ENCODE results near the gene C10orf105. TPM values are rescaled to one million over a fixed set of nuclear protein-coding genes. Genes with fewer than 3 reads are reported as not detected.

The C10orf105 gene, protein sequence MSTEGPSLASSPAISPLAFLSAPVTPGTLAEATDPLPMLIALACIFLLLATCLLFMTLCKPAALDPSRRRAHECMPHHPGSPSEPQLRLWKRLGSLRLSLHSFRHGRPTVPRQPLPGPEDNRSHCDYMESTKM
- not detected in 2 replicates for total RNA-seq (2014; rRNA removed; shearing (Covaris generic))

DNA sequence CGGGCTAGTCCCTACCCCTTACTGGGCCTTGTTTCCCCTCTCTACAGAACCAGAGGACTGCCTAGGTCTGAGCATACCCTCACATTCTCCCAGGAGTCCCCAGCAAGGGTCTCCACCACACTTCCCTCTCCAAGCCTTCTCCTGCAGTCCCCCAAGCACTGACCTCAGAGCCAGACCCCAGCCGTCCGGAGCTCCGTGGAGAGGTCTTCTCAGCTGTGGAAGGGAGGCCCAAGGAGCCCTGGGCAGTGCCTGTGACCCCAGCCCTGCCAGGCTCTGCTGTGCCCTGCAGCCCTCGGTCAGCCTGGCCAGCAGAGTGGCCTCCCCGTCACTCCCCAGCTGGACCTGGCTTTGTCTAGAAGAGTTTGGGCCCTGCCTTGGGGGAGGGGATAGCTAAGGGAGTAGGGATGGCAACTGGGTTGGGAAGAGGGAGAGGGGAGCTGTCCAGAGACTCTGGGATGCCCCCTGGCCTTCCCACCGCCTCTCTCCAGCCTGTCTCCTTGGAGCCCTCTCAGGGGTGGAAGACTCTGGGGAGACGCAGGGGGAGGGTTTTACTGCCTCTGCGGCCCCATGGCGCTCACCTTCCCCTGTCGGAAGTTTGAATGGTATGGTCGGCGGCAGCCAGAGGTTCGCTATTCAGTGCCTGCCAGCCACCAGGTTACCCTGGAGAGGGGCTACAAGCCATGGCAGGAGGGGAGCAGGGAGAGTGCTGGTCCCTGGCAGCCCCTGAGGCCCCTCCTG is at the start of gene C10orf105:
Gene C10orf105, minus strand, starts transcription at position 315 of the 738 bp plus-strand sequence. CDS start 3,441 bp downstream, outside the sequence.
- DNase-seq (ENCODE audit: low read depth): no peak

DNA sequence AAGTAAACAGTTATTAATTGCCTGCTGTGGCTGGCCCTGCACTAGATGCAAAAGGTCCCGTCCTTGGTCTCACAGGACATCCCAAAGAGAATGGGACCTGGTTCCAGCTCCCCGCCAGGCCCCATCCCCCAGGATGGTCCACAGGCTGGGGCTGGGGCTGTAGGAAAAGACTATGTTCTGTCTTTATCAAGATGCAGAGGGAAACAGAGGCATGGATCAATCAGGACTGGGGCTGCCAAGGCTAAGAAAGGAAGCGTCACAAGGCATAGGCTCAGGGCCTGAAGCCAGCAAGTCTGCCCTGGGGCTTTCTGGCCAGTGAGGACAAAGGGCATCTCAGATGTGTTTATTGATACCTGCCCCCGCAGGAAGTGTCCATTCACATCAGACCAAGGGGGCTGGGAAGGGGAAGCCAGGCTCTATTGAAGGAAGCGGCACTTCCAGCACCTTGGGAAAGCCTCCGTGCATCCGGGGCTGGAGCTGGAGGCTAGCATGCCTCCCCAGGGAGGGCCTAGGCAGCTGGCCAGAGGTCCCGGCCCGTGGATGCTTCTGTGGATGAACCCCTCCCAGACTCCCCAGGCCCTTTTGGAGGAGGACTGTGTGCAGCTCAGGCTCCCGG is 48.0 kb upstream of the C10orf105 start:
- DNase-seq (ENCODE audit: low read depth): peak; percentile 94

DNA sequence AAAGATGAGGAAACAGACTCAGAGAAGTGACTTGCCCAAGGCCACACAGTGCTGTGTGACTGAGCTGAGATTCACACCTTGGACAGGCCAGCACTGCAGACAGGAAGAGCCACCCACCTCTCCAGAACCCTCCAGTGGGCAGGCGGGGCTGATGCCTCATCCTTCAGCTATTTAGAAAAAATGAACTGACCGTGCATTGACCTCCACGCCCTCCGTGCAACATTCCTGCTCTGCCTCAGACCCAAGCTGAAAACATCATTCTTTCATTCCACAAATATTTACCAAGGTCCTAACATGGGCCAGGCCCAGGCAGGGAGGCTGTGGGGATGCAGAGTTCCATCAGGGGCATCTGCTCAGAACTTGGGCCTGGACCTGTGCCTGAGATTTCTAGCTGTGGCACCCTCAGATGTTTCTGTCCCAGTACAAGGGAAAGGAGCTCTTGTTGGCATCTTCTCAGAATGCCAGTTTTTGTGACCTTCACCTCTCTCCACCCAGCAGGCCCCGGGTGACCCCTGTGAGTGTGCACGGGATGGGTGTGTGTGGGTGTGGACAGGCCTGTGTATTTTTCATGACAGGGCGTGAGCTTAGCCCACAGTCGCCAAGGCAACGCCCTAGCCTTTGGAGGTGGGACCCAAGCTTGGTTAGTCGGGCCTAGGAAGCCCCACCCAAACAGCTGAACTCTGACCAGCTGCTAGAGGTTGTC is 47.3 kb upstream of the C10orf105 start:
- peak; percentile 98 for DNase-seq (ENCODE audit: low read depth)

DNA sequence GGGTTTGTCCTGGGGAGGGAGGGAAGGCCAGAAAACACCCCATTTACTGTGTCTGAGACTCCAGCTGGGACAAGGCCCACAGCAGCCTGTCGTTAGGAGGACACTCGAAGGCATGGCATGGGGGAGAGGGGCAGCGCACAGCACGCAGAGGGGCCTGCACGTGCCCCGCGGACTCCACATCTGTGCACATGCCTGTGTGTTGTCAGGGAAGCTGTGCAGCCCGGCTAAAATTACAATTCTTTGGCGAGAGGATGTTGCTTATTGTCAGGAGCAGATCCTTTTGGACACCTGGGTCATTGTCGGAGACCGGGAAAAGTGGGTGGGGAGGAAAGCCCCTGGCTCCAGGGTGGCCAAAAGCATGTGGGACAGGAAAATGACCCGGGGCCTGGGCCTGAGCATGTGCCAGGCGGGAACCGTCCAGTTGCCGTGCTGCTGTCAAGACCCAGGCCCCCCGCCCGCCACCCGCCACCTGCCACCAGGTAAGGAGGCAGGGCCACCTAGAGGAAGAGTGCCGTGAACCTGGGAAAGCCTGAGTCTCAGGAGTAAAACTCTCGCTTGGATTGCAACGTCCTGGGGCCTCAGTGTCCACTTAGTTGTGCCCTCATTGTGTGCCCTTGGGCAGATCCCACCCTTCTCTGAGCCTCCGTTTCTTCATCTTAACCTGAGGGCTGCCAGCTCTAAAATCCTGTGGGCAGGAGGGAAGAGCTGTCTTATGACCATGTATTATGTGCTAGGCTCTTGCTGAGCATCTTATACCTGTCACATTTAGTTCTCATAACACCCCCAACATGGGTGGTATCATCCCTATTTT is 46.5 kb upstream of the C10orf105 start:
- DNase-seq (ENCODE audit: low read depth): no peak

DNA sequence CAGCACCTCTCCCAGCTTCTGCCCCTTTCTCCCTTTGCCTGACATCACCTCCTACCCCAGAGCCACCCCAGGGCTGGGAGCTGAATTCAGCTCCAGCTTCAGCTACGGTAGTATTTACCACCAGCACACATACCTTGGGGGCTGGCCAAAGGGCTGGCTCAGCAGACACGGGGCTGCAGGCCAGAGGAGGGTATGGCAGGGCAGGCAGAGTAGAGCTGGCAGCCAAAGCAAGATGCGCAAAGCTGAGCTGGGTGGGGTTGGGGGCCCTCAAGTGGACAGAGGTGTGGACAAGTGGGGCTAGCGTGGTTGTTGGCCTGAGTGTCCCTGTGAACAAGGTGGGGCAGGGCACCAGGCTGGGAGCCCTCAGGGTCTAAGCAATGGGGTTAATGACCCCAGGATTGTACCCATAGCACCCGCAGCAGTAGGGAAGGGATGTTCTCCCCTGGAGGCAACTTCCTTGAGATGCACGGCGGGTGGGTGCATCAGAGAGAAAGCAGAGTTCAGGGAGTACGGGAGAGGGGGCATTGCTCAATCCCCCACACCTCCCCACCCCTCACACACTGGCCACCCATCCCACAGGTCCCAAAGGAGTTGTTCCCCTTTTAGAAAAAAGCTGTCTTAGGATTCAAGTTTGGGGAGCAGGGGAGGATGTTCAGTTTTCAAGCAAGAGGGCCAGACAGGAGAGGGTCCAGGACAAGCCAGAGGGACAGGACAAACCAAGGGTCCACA is 45.8 kb upstream of the C10orf105 start:
- peak; percentile 63 for DNase-seq (ENCODE audit: low read depth)

DNA sequence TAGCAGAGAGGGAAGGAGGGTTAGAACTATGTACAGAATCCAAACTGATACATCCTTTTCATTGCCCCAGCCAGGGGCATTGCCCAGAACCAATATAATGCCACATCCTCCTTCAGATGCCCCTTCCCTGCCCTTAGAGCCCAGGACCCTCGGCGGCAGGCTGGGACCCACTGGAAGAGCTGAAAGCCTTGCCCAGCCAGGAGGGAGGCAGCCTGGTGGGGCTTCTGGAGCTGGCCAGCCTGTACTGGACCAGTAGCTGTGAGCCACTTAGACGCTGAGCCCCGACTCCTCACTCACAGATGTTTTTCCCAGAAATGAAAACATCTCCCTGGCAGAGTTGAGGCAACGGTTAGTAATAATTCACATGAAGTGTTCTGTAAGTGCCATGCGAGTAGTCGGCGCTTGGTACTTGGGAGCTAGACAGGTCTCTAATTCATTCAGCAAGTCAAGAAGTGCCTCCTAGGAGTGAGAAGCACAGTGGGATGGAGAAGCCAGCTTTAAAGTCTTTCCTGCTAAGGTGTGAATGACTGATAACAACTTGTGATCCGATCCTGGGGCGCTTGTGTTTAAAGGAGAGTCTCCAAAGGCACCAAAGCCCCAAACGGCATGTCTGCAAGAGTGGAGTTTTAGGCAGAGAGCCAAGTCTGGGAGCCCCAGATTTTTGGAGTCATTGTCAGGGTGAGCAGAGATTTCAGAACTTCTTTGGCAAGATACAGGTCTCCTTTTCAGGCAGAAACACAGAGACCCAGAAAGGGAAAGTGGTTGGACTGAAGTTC is 44.0 kb upstream of the C10orf105 start:
- no peak for DNase-seq (ENCODE audit: low read depth)

DNA sequence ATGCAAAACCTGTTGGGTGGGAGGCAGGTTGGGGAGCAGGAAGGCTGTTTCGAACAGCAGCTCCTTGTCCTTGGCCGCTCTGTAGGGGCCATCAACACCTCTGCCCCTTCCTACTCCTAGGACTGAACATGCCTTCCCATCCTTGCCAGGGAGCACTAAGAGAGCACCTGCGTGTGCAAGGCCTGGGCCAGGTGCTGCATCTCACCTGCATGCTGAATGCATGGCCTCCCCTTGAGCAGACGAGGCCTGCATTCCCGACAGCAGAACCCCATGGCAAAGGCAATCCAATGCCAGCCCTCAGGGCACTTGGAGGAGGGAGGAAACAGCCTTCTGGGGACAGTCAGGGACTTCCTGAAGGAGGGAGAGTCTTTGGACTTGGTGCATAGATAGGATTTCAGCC is 42.7 kb upstream of the C10orf105 start:
- no peak for DNase-seq (ENCODE audit: low read depth)

DNA sequence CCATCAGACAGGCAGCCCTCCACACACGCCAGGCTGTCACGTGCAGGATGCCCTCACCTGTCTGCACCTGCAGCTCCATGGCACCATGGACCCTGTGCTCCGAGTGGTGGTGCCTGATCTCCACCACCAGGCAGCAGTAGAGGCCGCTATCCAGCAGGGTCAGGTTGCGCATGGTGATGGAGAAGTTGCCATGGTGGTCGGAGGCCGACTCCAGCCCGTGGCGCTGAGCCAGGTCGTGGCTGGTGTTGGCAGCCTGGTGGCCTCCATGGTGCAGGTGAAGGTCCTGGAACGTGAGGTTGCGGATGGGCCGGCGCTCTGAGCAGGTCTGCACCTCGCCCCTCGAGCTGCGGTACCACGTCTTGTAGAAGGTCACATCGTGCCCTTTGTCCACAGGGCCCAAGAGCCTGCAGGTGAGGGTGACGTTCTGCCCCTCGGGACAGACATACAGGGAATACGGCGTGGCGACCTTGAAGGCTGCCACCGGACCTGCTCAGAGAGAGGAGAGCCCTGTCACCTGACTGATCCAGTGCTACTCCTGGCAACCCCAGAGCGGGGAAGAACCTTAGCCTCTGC is 42.0 kb upstream of the C10orf105 start:
- no peak for DNase-seq (ENCODE audit: low read depth)

DNA sequence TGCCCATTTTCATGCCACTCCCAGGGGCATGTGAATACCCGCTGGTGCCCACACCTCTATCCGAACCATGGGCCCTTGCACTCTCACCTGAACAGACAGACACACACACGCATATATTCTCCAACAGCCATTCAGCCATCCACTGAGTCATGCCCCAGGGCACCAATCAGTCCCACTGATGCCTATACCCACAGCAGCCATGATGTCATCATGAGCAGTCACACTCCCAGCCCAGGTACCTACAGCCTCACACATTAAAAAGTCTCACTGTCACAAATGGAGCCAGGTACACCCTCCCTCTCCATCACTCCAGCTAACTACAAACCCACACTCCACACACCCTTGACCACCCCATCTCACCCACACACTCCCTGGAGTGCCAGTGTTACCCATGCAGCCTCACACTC is 41.5 kb upstream of the C10orf105 start:
- DNase-seq (ENCODE audit: low read depth): peak; percentile 63

DNA sequence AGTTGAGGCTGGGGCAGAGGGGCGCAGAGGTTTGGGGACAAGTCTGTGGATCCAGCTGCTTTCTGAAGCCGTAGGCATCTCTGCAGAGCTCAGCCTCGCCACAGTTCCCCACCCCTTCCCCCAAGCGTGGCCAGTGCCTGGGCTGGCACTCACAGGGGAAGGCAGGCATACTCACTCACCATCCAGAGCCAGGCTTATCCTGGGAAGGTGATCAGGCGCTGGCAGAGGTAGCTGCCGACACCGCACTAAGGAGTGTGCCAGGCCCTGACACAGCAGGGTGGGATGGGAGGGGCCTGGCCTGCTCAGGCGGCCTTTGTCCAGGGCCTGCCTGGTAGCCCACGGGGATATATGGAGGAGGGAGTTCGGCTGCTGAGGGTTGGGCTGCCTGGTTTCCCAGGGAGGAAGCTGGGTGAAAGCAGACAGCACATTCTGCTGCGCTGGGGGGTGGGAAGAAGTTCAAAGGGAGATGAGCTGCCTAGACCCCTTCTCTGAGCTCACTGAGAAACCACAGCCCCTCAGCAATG is 37.9 kb upstream of the C10orf105 start:
- DNase-seq (ENCODE audit: low read depth): no peak

DNA sequence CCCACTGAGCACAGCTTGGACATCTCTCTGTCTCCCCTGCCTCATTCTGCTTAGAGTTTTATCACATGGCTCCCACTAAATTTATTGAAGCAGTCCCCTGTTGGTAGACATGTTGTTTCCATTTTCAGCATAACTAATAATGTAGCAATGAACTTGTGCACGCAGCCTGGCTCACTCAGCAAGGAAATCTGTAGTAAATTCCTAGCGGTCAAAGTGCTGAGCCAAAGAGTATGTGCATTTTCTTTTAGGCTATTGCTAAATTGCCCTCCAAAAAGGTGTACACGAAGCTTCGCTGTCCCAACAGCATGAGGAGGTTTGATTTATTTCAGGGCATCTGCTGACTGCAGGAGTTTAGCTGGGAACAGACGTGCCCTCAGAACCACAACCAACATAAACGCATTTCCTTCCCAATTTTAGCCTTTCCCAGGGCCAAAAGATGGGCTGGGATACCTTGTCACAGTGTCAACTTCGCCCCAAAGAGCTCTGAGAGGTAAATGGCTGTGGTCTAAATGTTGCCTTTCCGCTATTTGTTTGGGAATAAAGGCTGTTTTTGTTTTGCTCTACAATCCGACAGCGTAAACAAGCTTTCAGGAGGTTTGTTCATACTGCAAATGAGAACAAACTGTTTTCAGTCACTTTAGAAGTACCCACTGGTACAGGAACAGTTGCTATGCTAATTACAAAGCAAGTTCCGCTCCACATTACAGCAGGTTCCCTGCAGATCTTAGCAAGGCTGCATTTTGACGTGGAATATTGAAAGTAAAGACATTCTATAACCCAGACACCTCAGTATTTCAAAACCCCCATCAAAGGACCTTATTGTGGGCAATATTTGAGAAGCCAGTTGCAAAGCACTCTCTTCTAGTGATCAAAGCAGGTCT is 37.0 kb upstream of the C10orf105 start:
- DNase-seq (ENCODE audit: low read depth): no peak

DNA sequence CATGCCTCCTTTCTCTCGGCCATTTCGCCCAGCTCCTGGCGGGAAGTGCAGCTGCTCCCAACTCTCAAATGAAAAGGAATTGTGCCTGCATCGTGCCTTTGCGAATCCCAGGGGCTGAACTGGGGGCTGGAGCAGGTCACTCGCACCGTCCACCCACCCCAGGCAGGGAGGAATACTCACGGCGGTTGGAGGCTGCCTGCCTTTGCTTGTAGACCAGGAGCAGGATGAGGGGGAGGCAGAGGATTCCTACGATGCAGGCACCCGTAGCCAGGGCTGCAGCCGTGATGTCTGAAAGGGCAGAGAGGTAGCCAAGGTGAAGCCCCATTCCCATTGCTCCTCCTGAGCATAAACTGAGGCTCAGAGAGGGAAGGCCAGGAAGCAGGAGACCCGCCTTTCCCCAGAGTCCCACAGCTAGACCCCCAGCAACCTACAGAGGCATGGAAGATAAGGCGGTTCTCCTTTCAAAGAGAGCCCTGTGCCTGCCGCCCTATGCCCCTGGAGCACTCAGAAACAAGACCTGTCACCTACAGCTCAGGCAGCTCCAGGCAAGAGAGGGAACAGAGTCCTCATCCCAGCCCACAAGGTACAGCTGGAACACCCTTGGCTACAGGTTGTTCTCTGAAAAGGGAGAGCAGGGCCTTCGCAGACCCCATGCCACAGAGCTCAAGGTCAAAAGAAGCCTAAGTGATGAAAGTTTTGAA is 35.8 kb upstream of the C10orf105 start:
- no peak for DNase-seq (ENCODE audit: low read depth)

DNA sequence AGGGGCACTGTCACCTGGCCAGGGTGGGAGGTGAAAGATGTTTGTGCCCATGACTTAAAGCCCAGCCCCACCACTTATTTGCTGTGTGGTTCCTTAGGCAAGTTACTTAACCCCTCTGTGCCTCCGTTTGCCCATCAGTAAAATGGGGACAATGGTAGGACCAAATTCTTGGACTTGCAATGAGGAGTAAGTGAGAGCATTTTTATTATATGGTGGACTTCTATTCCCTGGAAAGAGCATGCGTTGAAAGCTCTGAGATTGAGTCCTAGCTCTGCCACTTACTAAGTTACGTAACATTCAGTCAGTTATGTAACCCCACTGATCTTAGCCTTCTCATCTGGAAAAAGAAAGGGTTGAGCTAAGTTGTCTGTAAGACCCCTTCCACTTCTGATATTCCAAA is 35.0 kb upstream of the C10orf105 start:
- no peak for DNase-seq (ENCODE audit: low read depth)

DNA sequence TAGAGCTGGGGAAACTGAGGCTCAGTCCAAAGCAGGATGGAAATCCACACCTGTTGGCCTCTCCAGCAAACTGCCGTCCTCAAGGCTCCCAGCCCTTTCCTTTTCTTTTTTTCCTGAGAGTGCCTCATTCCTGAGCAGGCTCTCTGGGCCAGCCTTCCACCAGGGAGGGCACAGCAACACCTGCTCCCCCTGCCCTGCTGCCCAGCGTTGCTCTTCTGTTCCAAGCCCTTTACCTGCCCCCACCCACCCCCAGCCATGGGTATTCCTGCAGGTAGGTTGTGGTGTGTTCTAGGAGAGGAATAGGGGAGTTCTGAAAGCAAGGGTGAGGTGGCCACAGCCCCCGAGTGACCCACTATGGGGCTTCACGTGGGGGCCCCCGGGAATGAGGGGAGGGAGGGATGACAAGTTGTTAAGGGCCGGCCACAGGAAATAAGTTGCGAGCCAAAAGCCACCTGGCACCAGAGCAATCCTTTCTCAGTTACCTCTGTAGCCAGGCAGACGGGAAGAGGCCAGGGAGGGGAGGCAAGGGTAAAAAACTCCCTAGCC is 34.5 kb upstream of the C10orf105 start:
- DNase-seq (ENCODE audit: low read depth): no peak

DNA sequence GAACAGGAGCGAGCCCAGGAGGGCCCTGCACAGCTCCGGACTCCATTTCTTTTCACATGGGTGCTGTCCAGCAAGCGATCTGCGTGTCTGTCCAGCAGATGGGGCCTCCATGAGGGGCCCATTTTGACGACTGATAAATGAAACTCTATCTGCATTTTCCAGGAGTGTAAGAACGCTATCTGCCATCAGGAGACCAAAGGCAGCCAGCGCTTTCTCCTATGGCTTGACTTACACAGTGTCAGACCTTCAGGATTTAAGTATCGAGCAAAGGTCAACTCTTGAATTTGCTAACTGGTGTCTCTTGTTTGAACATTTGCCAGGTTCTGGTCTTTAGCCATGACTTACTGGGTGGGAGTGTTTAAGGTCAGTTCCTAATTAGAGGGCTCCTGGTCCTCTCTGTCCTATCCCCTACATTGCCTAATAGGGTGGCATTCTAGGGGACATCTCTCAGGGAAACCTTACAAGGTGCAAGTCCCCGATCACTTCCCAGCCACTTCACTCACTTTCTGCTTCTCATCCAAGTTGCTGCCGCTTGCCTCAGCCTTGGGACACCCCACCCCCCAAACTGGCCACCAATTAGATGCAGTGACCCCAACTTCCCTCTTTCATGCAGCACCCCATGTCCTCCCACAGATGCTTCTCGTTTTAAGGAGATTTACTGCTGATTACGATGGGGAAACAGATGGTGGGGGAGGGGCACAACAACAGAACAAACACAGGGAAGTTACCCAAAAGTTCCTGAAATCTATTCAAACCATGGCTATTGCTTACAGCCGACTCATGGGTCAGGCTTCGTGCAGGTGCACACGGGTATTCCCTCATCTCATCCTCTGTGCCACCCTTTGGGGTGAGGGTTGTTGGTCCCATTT is 33.7 kb upstream of the C10orf105 start:
- no peak for DNase-seq (ENCODE audit: low read depth)

DNA sequence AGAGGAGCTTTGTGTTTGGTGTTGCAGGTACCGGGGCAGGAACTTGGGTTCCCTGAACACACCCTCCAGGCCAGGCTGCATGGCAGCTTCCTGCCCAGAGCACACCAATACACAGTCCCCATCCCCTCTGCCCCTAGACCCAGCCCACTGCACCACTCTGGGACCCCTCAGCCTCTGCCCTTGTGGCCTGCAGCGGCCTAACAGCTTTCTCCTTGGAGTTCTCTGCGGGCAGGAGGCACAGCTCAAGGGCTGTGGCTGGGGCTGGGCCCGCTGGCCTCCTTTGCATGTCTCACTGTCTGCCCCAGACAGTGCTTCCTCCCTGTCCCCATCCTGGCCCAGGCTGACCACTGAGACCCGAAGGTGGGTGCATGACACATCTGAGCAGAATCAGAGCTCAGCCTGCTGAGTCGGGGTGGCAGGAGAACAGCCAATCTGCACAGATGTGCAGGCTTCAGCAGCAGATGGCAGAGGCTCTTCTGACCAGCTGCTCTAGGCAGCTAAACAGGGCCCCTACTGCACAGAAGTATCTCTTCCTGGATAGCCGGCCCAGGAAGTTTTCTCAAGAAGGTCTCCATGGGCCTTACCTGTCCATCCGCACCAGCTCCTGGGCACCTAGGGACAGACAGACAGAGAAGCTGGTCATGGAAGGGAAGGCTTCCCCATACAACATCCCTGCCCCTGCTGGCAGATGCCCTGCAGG is 33.0 kb upstream of the C10orf105 start:
- no peak for DNase-seq (ENCODE audit: low read depth)
